K562 (cell line): ENCODE data around the gene LENEP. TPM values are rescaled to one million over a fixed set of nuclear protein-coding genes. Genes with fewer than 3 reads are reported as not detected.
A peak's percentile ranks its signal among the peaks of the same experiment; 100 is the strongest.

Experiments
- CHCHD3 ChIP-seq: fragments of 250-450 bp; sonication (Bioruptor Pico); IDR thresholded peaks from 2 replicates; pipeline ENCODE4 v2.1.2; 2022; ENCODE audit warnings: mild to moderate bottlenecking
- E2F6 ChIP-seq, 2 experiments: IDR thresholded peaks; 2 replicates each; pipeline ENCODE4 v1.6.1; 2011; ENCODE audit warnings: borderline replicate concordance in 1 of 2, control low read depth in 1 of 2, low read depth in 1 of 2, low read length in 1 of 2, mild to moderate bottlenecking in 1 of 2, mixed read lengths in 1 of 2, moderate library complexity in 1 of 2; ENCODE audit not compliant: insufficient read depth in 1 of 2, insufficient read length in 1 of 2, poor library complexity in 1 of 2, severe bottlenecking in 1 of 2; ENCODE audit errors: extremely low read depth in 1 of 2
- EP400 ChIP-seq: fragments of 450-650 bp; IDR thresholded peaks from 2 replicates; pipeline ENCODE4 v1.6.1; 2017; ENCODE audit warnings: antibody characterized with exemption, mild to moderate bottlenecking, moderate library complexity
- HMBOX1 ChIP-seq: sonication (generic); IDR thresholded peaks from 2 replicates; pipeline ENCODE4 v1.6.1; 2016
- SOX6 ChIP-seq: fragments of 450-650 bp; IDR thresholded peaks from 2 replicates; pipeline ENCODE4 v1.6.1; 2014; ENCODE audit warnings: mild to moderate bottlenecking
- SPI1 ChIP-seq: IDR thresholded peaks from 2 replicates; pipeline ENCODE4 v1.6.1; 2011; ENCODE audit warnings: low read depth, low read length, control low read depth, borderline replicate concordance
- TCF7 ChIP-seq: sonication (generic); IDR thresholded peaks from 2 replicates; pipeline ENCODE4 v1.6.1; 2016; ENCODE audit warnings: antibody characterized with exemption, borderline replicate concordance
- TGIF2 ChIP-seq: sonication (generic); formaldehyde crosslinking; IDR thresholded peaks from 2 replicates; pipeline ENCODE4 v1.8.1; 2022; ENCODE audit warnings: mild to moderate bottlenecking, missing genetic modification reagents, moderate library complexity
- THAP12 ChIP-seq: fragments of 250-450 bp; sonication (Bioruptor Pico); IDR thresholded peaks from 2 replicates; pipeline ENCODE4 v1.9.0; 2021; ENCODE audit warnings: mild to moderate bottlenecking, inconsistent platforms
- ZKSCAN1 ChIP-seq: fragments of 150-350 bp; IDR thresholded peaks from 2 replicates; pipeline ENCODE4 v1.6.1; 2016; ENCODE audit warnings: low read depth, low read length
- ZNF253 ChIP-seq: fragments of 250-450 bp; sonication (Bioruptor Pico); conservative IDR thresholded peaks from 2 replicates; pipeline ENCODE4 v1.6.1; 2021; ENCODE audit warnings: mild to moderate bottlenecking
- ZSCAN32 ChIP-seq: fragments of 450-650 bp; formaldehyde crosslinking; IDR thresholded peaks from 2 replicates; pipeline ENCODE4 v1.4.0; 2020; ENCODE audit warnings: mild to moderate bottlenecking, moderate library complexity
- polyA plus RNA-seq, 8 experiments: library from polyadenylated mRNA; depleted of rRNA in 4 of 8; stranded (reverse) in 5 of 8; unstranded in 3 of 8; fragments of >200 nt; fragmentation: Nextera tagmentation in 2 of 8; fragmentation: Illumina TruSeq in 1 of 8; extraction: Ambion mirVana in 2 of 8; extraction: Trizol in 1 of 8; gene quantifications; 2 replicates each; pipeline versions ENCODE4 v1.2.1 to v1.2.3, GENCODE V29; 2011 to 2014; ENCODE audit warnings: inconsistent platforms in 1 of 8, missing spikeins in 1 of 8
- total RNA-seq, 7 experiments: library from RNA; depleted of rRNA in 6 of 7; stranded (reverse); fragments of >200 nt in 6 of 7; fragmentation: Illumina TruSeq in 2 of 7; extraction: Trizol in 2 of 7; gene quantifications; 2 replicates each; pipeline versions ENCODE4 v1.2.1 to v1.2.3, GENCODE V29; 2011 to 2021; ENCODE audit warnings: low replicate concordance in 1 of 7

Gene LENEP
- total and polyA plus RNA-seq, 9 of the 15 experiments (the other 6 are each of a cell fraction or from before 2014, with no cell fraction given) = 0.23 to 0.87 (median 0.67) TPM; not detected in 5

GRCh38 chr1:154974808-154975408 lies 18.5 kb upstream of the LENEP start (continued):
- no peak for TF ChIP-seq SOX6
- TF ChIP-seq E2F6 (IDR thresholded peaks at IDR 0.05; ENCODE audit: borderline replicate concordance in 1 of 2, extremely low read depth in 1 of 2, insufficient read depth in 1 of 2, insufficient read length in 1 of 2, low read depth in 1 of 2, low read length in 1 of 2, poor library complexity in 1 of 2, severe bottlenecking in 1 of 2) = peak; percentile 10 to 79
- peak; percentile 81 for TF ChIP-seq THAP12
- no peak; the same call in 1 of the 2 replicates for TF ChIP-seq HMBOX1
- TF ChIP-seq EP400 = peak; percentile 52; the same call in 1 of the 2 replicates
- TF ChIP-seq TCF7 = no peak
- TF ChIP-seq CHCHD3 (CRISPR knock-in tag) = peak; percentile 94
- no peak for TF ChIP-seq ZNF253 (CRISPR knock-in tag)
- 0 out of 2 replicates have a peak, but pooled peaks have one; percentile 16 for TF ChIP-seq ZSCAN32
- peak; percentile 19; the same call in 1 of the 2 replicates for TF ChIP-seq ZKSCAN1
- TF ChIP-seq SPI1 = peak; percentile 60
- TF ChIP-seq TGIF2 (CRISPR knock-in tag) = 0 out of 2 replicates have a peak, but pooled peaks have one; percentile 46
- TF ChIP-seq, all 486 proteins: peak for 73
